ENCODE data around the gene HSD17B14. TPM values are rescaled to one million over a fixed set of nuclear protein-coding genes. Genes with fewer than 3 reads are reported as not detected.

Gene HSD17B14
- total and polyA plus RNA-seq, 2 of the 8 experiments (the other 6 are each of a cell fraction or from before 2014, with no cell fraction given) = 8.4 to 25.5 TPM

DNA sequence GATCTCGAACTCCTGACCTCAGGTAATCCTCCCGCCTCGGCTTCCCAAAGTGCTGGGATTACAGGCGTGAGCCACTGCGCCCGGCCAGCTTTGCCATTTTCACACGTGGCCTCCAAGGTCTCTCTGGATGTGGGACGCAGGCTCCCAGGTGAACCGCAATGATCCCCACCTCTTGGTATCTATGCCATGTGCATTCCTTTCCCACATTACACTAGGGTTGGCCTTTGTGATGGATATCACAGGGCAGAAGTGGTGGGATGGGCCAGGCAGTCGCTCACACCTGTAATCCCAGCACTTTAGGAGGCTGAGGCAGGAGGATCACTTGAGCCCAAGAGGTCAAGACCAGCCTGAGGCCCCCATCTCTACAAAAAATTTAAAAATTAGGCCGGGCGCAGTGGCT lies 58.6 kb downstream of the HSD17B14 start:
- no peak overlapping the region for H3K23ac ChIP-seq (ENCODE audit: insufficient read length)
- TF ChIP-seq SUZ12 (IDR thresholded peaks at IDR 0.05; ENCODE audit: low read length) = no peak
- no peak for TF ChIP-seq POU5F1 (IDR thresholded peaks at IDR 0.05; ENCODE audit: low read depth, low read length)
- 0 out of 2 replicates have a peak, but pooled peaks have one; percentile 27 for TF ChIP-seq TEAD4 (IDR thresholded peaks at IDR 0.05; ENCODE audit: low read depth, low read length)
- TF ChIP-seq, protein P1, sequence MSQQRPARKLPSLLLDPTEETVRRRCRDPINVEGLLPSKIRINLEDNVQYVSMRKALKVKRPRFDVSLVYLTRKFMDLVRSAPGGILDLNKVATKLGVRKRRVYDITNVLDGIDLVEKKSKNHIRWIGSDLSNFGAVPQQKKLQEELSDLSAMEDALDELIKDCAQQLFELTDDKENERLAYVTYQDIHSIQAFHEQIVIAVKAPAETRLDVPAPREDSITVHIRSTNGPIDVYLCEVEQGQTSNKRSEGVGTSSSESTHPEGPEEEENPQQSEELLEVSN (IDR thresholded peaks at IDR 0.05) = peak; percentile 38; the same call in 1 of the 2 replicates
- TF ChIP-seq MAX (IDR thresholded peaks at IDR 0.05) = 0 out of 2 replicates have a peak, but pooled peaks have one; percentile 34
- H3K9me3 ChIP-seq (ENCODE audit: insufficient read depth in 2 of 2, low read depth in 1 of 2, low read length in 1 of 2) = no peaks in the 10 kb centered on the region
- no peak overlapping the region for H3K9ac ChIP-seq (replicated peaks in 1 of 4; ENCODE audit: extremely low read depth in 1 of 4, low read depth in 3 of 4, low read length in 3 of 4)
- no peaks in the 10 kb centered on the region for H3K79me1 ChIP-seq (ENCODE audit: low read depth, low read length)
- no peaks in the 10 kb centered on the region for H4K20me1 ChIP-seq (replicated peaks in 1 of 2; ENCODE audit: control insufficient read depth in 1 of 2, insufficient read depth in 2 of 2, low read length in 2 of 2)
- H3K27me3 ChIP-seq (replicated peaks in 1 of 4; ENCODE audit: control insufficient read depth in 3 of 4, extremely low read depth in 1 of 4, insufficient read depth in 3 of 4, low read length in 3 of 4) = no peaks in the 10 kb centered on the region; a peak in 1 of 7 replicates
- H3K36me3 ChIP-seq (ENCODE audit: control insufficient read depth in 2 of 4, insufficient read depth in 4 of 4, low read length in 3 of 4) = no peaks in the 10 kb centered on the region
- no peaks in the 10 kb centered on the region for H3K4me1 ChIP-seq (replicated peaks in 1 of 4; ENCODE audit: control insufficient read depth in 3 of 4, insufficient read depth in 4 of 4, low read length in 3 of 4)
- WGBS, 2 experiments (ENCODE audit: extremely low coverage in 1 of 2, insufficient coverage in 1 of 2, insufficient read length in 1 of 2, insufficient replicate concordance in 2 of 2, low coverage in 1 of 2, low lambda C conversion rate in 2 of 2, missing lambda C conversion rate in 1 of 2) = 88% methylated on average over 12 of the region's 12 CpGs; no CpG with 5 or more reads in 1 of the 2 experiments
- H2BK12ac ChIP-seq (ENCODE audit: low read depth, low read length) = no peak overlapping the region
- no peak overlapping the region for H3K4me2 ChIP-seq (ENCODE audit: insufficient read depth in 1 of 2, low read depth in 2 of 2, low read length in 2 of 2)
- no peak overlapping the region for H2BK15ac ChIP-seq (ENCODE audit: low read length)
- no peak overlapping the region for H2AFZ ChIP-seq (ENCODE audit: low read length)
- H2AK5ac ChIP-seq (ENCODE audit: low read depth, low read length) = no peak overlapping the region
- no peak overlapping the region for H3K27ac ChIP-seq (ENCODE audit: low read depth, low read length)
- FAIRE-seq = no peak
- H3K79me2 ChIP-seq (ENCODE audit: control insufficient read depth in 1 of 2, insufficient read depth in 2 of 2, low read length in 2 of 2) = no peaks in the 10 kb centered on the region
- ChIA-PET CTCF (ENCODE audit: partially characterized antibody) (interaction anchor here (0.6 to 3.0 kb wide), 2 partner anchors 10 to 123 kb away, joined by 3 to 16 read pairs; no protein-coding TSS in a partner anchor), POLR2A (ENCODE audit: partially characterized antibody) (interaction anchor here (1.0 to 2.6 kb wide), 3 partner anchors 19 to 146 kb away, joined by 3 to 11 read pairs (median 7); partner anchors contain the start of gene FGF21)
- H4K91ac ChIP-seq (replicated peaks; ENCODE audit: insufficient read length, low read length) = no peak overlapping the region
- no peak overlapping the region for H3K14ac ChIP-seq (ENCODE audit: insufficient read length)
- no peak overlapping the region for H3K4me3 ChIP-seq (ENCODE audit: extremely low read depth in 1 of 4, insufficient read depth in 2 of 4, low read depth in 3 of 4, low read length in 4 of 4)
- H2BK5ac ChIP-seq (ENCODE audit: low read depth, low read length) = no peak overlapping the region
- no peak overlapping the region for H4K5ac ChIP-seq (ENCODE audit: insufficient read length, low read depth, low read length)
- H2BK20ac ChIP-seq (ENCODE audit: low read length) = no peak overlapping the region
- H3K18ac ChIP-seq (ENCODE audit: extremely low read depth, low read length) = no peak overlapping the region
- 0 out of 2 replicates have a peak, but pooled peaks cover 2% of the 10 kb centered on the region for H3K23me2 ChIP-seq (ENCODE audit: low read depth, low read length)
- no peak overlapping the region for H4K8ac ChIP-seq (ENCODE audit: extremely low read depth, insufficient read depth, low read length)
- H3K4ac ChIP-seq (replicated peaks; ENCODE audit: insufficient read length, low read depth, low read length) = no peak overlapping the region
- H3K56ac ChIP-seq (replicated peaks; ENCODE audit: insufficient read length, low read depth, low read length) = no peak overlapping the region
- DNase-seq (ENCODE audit: low read depth in 1 of 2, low spot score in 2 of 2) = no peak
- no peak overlapping the region for H2BK120ac ChIP-seq (replicated peaks; ENCODE audit: low read depth, low read length)

All from H1 (cell line).